ENCODE measurements around the gene UNC13B. TPM values are rescaled to one million over a fixed set of nuclear protein-coding genes. Genes with fewer than 3 reads are reported as not detected.

Gene UNC13B
- total RNA-seq, 1 experiment from 2014 or later = 17.6 TPM

DNA sequence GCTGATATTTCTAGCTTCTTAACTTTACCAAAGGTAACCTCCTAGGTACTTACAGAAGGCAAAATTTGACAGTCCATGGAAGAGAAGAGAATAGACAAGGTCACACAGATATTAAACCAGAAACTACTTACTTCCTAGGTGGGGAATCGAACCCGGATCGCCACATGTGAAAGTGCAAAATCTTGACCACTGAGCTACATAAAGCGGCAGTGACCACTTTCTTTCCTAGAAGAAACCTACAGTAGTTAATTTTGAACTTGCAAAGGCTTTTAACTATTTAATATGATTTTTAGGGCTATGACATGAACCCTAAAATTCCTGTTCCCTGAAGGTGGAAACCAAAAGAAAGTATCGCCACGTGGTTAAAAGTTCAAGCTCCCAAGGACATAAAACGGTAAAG, 25.8 kb upstream of the UNC13B start:
- CTCF ChIA-PET = interaction anchor here (1.4 kb wide), 1 partner anchor 20 kb away, joined by 3 read pairs; the partner anchor contains the start of gene ATOSB
- H3K9me3 ChIP-seq (ENCODE audit: control insufficient read depth in 1 of 2, insufficient read depth in 1 of 2, low read depth in 1 of 2, low read length in 2 of 2) = no peaks in the 10 kb centered on the region; a peak in 2 of 4 replicates
- no peaks in the 10 kb centered on the region for H3K27me3 ChIP-seq (ENCODE audit: insufficient read depth, low read length)
- RAD21 ChIA-PET (ENCODE audit: low non-redundant PET in 1 of 2, low total read pairs in 2 of 2, uncharacterized antibody in 2 of 2, unreplicated experiment in 2 of 2) = no interaction called here
- H2AFZ ChIP-seq (ENCODE audit: low read depth, low read length, poor library complexity, severe bottlenecking) = no peak overlapping the region
- no peaks in the 10 kb centered on the region for H3K36me3 ChIP-seq (ENCODE audit: control insufficient read depth in 1 of 2, insufficient read depth in 2 of 2, low read length in 2 of 2)
- H4K20me1 ChIP-seq (ENCODE audit: insufficient read depth) = no peaks in the 10 kb centered on the region
- intact Hi-C loops (cut with micrococcal nuclease) = no loop called here
- no TSS peak for BruUV-seq (replicated peaks)
- H3K79me2 ChIP-seq (ENCODE audit: insufficient read depth, low read length) = no peaks in the 10 kb centered on the region
- no peak overlapping the region for H3K4me3 ChIP-seq (replicated peaks in 1 of 2; ENCODE audit: low read depth in 1 of 2, low read length in 2 of 2)
- no peaks in the 10 kb centered on the region for H3K9me2 ChIP-seq (ENCODE audit: insufficient read depth)
- ATAC-seq = no peak
- no peak for TF ChIP-seq FOSL1 (IDR thresholded peaks at IDR 0.05; ENCODE audit: low read depth)
- TF ChIP-seq CBX3 (IDR thresholded peaks at IDR 0.05; ENCODE audit: low read depth) = no peak
- TF ChIP-seq JUND (IDR thresholded peaks at IDR 0.05) = no peak
- TF ChIP-seq, protein P1, sequence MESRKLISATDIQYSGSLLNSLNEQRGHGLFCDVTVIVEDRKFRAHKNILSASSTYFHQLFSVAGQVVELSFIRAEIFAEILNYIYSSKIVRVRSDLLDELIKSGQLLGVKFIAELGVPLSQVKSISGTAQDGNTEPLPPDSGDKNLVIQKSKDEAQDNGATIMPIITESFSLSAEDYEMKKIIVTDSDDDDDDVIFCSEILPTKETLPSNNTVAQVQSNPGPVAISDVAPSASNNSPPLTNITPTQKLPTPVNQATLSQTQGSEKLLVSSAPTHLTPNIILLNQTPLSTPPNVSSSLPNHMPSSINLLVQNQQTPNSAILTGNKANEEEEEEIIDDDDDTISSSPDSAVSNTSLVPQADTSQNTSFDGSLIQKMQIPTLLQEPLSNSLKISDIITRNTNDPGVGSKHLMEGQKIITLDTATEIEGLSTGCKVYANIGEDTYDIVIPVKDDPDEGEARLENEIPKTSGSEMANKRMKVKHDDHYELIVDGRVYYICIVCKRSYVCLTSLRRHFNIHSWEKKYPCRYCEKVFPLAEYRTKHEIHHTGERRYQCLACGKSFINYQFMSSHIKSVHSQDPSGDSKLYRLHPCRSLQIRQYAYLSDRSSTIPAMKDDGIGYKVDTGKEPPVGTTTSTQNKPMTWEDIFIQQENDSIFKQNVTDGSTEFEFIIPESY (IDR thresholded peaks at IDR 0.05; ENCODE audit: extremely low read depth, insufficient replicate concordance, low read length) = no peak
- TF ChIP-seq ELF1 (IDR thresholded peaks at IDR 0.05; ENCODE audit: borderline replicate concordance, low read depth) = no peak
- no peak for TF ChIP-seq TCF7L2 (IDR thresholded peaks at IDR 0.05; ENCODE audit: borderline replicate concordance, extremely low read depth, insufficient read depth, insufficient read length)
- no peak for TF ChIP-seq ZNF274 (IDR thresholded peaks at IDR 0.05; ENCODE audit: low read depth, low read length)
- TF ChIP-seq, protein P2, sequence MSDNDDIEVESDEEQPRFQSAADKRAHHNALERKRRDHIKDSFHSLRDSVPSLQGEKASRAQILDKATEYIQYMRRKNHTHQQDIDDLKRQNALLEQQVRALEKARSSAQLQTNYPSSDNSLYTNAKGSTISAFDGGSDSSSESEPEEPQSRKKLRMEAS (IDR thresholded peaks at IDR 0.05) = no peak
- TF ChIP-seq, protein P3, sequence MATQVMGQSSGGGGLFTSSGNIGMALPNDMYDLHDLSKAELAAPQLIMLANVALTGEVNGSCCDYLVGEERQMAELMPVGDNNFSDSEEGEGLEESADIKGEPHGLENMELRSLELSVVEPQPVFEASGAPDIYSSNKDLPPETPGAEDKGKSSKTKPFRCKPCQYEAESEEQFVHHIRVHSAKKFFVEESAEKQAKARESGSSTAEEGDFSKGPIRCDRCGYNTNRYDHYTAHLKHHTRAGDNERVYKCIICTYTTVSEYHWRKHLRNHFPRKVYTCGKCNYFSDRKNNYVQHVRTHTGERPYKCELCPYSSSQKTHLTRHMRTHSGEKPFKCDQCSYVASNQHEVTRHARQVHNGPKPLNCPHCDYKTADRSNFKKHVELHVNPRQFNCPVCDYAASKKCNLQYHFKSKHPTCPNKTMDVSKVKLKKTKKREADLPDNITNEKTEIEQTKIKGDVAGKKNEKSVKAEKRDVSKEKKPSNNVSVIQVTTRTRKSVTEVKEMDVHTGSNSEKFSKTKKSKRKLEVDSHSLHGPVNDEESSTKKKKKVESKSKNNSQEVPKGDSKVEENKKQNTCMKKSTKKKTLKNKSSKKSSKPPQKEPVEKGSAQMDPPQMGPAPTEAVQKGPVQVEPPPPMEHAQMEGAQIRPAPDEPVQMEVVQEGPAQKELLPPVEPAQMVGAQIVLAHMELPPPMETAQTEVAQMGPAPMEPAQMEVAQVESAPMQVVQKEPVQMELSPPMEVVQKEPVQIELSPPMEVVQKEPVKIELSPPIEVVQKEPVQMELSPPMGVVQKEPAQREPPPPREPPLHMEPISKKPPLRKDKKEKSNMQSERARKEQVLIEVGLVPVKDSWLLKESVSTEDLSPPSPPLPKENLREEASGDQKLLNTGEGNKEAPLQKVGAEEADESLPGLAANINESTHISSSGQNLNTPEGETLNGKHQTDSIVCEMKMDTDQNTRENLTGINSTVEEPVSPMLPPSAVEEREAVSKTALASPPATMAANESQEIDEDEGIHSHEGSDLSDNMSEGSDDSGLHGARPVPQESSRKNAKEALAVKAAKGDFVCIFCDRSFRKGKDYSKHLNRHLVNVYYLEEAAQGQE (IDR thresholded peaks at IDR 0.05; ENCODE audit: low read depth) = no peak
- H3K9ac ChIP-seq (ENCODE audit: low read length) = no peak overlapping the region
- POLR2A ChIA-PET = no interaction called here
- no peaks in the 10 kb centered on the region for H3K4me1 ChIP-seq (ENCODE audit: control insufficient read depth in 1 of 2, insufficient read depth in 2 of 2, low read length in 2 of 2)
- H3K27ac ChIP-seq (ENCODE audit: low read depth, low read length) = no peak overlapping the region
- H3K4me2 ChIP-seq (ENCODE audit: low read length) = no peak overlapping the region
- DNase-seq (ENCODE audit: low read depth, low spot score) = no peak
